ENCODE data around the gene MYH10.

Gene MYH10

DNA sequence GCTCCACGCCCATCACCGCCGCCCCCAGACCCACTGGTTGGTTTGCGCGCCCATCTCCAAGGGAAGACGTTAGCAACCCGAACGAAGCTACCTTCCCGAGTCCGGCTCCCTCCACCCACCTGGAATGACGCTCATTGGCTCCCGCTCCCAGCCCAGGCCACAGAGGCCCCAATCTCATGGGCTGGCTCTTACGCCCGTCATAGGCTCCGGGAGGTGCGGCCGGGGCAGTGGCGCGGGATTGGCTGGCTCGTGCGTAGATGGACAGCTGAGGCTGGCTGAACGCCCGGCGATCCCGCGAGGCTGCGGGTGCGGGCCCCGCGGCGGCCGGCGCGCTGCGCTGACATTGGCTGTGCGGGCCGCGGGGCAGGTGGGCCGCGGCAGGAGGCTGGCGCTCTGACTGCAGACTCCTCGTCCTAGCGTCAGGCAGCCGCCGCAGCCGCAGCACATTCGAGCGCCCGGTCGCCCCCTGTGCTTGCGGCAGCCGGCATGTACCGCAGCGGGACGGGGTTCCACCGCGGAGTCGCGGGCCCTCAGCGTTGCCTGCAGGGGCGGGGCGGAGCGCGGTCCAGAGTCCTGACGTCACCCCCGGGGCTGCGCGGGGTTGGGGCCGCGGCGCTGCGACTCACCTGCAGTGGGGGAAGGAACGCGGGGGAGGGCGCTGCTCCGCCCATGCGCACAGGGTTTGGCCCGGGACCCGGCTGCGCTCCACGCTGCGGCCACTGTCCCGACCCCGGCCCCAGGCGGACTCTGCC lies 453 bp upstream of the MYH10 start:
- TF ChIP-seq PAX5 (IDR thresholded peaks at IDR 0.05; ENCODE audit: insufficient read depth, low read length, severe bottlenecking) (no peak), POLR2A (IDR thresholded peaks at IDR 0.05; ENCODE audit: low read depth, low read length) (no peak), TAF1 (IDR thresholded peaks at IDR 0.05; ENCODE audit: low read depth, low read length) (0 out of 2 replicates have a peak, but pooled peaks have one; percentile 25)
- FAIRE-seq, result peak; percentile 99
- peak; percentile 97 for DNase-seq (ENCODE audit: insufficient read length, low spot score)

DNA sequence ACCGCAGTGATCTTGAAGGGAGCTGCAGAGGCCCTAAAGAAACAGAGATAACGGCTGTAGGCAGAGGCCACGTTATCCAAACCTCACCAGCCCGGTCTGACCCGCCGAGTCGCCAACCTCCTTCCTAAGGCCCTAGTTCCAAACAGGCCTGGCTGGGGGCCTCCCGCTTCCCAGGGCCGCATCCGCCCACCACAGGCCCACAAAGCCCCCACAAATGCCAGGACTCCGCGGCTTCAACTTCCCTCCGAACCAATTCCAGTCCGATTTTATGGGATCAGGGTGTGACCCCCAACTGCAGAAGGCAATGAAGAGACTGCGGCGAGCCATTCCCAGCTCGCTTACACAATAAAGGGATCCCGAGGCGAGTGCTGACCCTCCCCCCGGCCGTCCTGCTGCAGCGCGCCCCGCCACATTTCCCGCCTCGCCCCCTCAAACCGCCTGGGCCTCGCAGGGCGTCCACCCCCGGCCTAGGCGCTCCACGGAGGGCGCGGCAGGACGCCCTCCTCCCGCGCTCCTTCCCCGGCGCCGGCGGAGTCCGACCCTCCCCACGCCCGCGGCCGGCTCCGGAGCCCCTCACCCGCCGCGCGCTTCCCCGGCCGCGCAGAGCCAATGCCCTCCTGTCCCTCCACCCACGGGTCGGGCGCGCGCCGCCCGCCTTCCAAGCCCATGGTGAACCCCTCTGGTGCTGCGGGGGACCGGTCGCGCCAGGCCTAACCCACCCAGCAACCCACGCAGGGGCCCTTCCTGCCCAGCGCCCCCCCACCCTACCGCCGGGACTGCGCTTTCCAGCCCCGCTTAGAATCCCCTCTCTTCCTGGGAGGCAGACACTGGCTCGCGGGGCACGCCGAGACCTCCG lies 926 bp downstream of the MYH10 start:
- DNase-seq (ENCODE audit: insufficient read length, low spot score), result peak; percentile 30
- FAIRE-seq, result peak; percentile 72
- TF ChIP-seq TAF1 (IDR thresholded peaks at IDR 0.05; ENCODE audit: low read depth, low read length) (no peak), POU2F2 (IDR thresholded peaks at IDR 0.05; ENCODE audit: low read depth, low read length) (no peak), SPI1 (IDR thresholded peaks at IDR 0.05; ENCODE audit: low read depth, low read length) (no peak), POLR2AphosphoS5 (IDR thresholded peaks at IDR 0.05; ENCODE audit: low read depth, low read length) (no peak), POLR2A (IDR thresholded peaks at IDR 0.05; ENCODE audit: low read depth, low read length) (no peak), PAX5 (IDR thresholded peaks at IDR 0.05; ENCODE audit: insufficient read depth, low read length, severe bottlenecking) (no peak)

DNA sequence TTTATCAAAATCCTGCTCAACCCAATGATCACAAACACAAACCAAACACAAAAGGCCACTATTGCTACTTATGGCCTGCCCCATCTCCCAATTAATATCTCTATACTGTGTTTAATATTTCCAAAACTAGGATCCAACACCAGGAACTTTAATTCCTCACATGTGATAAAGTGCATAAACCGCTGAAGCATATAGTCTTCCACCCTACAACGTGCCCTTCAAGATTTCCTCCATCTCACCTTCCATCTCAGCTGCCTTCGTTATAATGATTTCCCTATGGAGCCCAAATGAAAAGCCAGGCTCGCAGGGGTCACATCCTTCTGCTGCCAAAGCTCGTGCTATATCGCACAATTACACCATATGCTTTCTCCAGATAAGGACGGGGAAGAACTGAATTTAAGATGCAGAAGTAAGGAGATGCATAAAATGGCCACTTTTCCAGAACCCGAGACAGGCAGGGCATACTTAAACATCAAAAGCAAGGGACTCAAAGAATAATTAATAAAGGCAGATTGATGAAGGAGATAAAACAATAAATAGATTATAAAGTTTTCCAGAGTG lies 1.8 kb downstream of the MYH10 start:
- no peak for TF ChIP-seq SPI1 (IDR thresholded peaks at IDR 0.05; ENCODE audit: low read depth, low read length)
- TF ChIP-seq POLR2A (IDR thresholded peaks at IDR 0.05; ENCODE audit: low read depth, low read length), result no peak
- TF ChIP-seq POLR2AphosphoS5 (IDR thresholded peaks at IDR 0.05; ENCODE audit: low read depth, low read length), result no peak
- no peak for TF ChIP-seq POU2F2 (IDR thresholded peaks at IDR 0.05; ENCODE audit: low read depth, low read length)
- no peak for TF ChIP-seq PAX5 (IDR thresholded peaks at IDR 0.05; ENCODE audit: insufficient read depth, low read length, severe bottlenecking)
- no peak for TF ChIP-seq TAF1 (IDR thresholded peaks at IDR 0.05; ENCODE audit: low read depth, low read length)
- DNase-seq (ENCODE audit: insufficient read length, low spot score) (no peak), FAIRE-seq (no peak)

DNA sequence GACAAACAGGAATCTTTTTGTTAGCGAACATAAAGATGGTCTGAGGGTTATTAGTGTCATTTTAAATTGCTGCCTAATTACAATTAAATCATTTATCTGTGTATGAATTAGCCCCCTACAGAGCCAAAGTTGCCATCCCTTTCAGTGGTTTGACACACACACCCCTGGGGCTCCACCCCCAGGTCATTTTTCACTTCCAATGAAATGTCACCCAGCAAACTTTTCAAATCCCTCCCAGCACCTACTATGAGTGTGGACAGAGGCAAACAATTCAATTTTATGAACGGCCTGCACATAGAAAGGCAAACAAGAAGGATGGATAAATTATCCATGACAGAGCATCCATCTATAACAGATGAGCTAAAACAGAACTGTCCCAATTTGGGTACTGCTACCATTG lies 2.4 kb downstream of the MYH10 start:
- FAIRE-seq (peak; percentile 73), DNase-seq (ENCODE audit: insufficient read length, low spot score) (no peak)
- TF ChIP-seq SPI1 (IDR thresholded peaks at IDR 0.05; ENCODE audit: low read depth, low read length), result no peak
- TF ChIP-seq PAX5 (IDR thresholded peaks at IDR 0.05; ENCODE audit: insufficient read depth, low read length, severe bottlenecking), result no peak
- TF ChIP-seq POU2F2 (IDR thresholded peaks at IDR 0.05; ENCODE audit: low read depth, low read length), result no peak
- no peak for TF ChIP-seq POLR2AphosphoS5 (IDR thresholded peaks at IDR 0.05; ENCODE audit: low read depth, low read length)
- no peak for TF ChIP-seq TAF1 (IDR thresholded peaks at IDR 0.05; ENCODE audit: low read depth, low read length)
- no peak for TF ChIP-seq POLR2A (IDR thresholded peaks at IDR 0.05; ENCODE audit: low read depth, low read length)

DNA sequence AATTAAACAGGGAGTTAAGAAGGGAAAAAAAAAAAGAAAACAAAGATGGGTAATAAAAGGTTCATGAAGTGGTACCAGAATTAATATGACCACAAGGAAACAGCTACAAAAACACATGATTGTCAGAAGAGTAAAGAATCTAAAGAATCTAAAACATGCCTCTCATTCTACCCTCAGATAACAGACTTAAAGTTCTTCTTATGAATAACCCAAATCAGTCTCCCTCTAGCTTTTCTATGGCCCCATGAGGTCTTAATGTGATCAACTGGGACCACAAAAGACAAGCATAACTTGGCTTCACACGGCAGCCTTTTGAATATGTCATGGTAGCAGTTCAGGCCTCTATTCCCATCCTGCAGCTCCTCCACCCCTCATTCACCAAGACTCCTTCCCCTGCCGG lies 6.9 kb downstream of the MYH10 start:
- no peak for DNase-seq (ENCODE audit: insufficient read length, low spot score)
- TF ChIP-seq POU2F2 (IDR thresholded peaks at IDR 0.05; ENCODE audit: low read depth, low read length) (no peak), SPI1 (IDR thresholded peaks at IDR 0.05; ENCODE audit: low read depth, low read length) (no peak), POLR2A (IDR thresholded peaks at IDR 0.05; ENCODE audit: low read depth, low read length) (no peak), PAX5 (IDR thresholded peaks at IDR 0.05; ENCODE audit: insufficient read depth, low read length, severe bottlenecking) (no peak), POLR2AphosphoS5 (IDR thresholded peaks at IDR 0.05; ENCODE audit: low read depth, low read length) (no peak), TAF1 (IDR thresholded peaks at IDR 0.05; ENCODE audit: low read depth, low read length) (no peak)
- no peak for FAIRE-seq

DNA sequence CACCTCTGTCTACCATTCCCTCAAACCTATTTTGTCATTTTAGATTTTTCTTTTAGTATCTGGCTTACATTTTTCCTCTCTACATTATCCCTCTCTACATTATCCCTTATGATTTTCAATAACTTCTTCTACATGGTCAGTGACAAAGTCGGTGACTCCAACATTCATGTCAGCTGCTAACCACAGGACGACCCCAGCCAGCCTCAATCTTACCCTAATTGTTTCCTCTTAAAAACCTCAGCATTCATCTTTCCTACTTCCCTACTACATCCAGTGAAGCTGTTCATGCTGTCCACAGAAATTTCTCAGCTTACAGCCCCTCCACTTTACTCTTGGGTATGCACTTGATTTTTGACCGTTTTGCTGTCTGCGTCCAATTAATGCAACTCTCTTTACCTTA lies 8.3 kb downstream of the MYH10 start:
- no peak for DNase-seq (ENCODE audit: insufficient read length, low spot score)
- FAIRE-seq, result no peak
- no peak for TF ChIP-seq TAF1 (IDR thresholded peaks at IDR 0.05; ENCODE audit: low read depth, low read length)
- TF ChIP-seq POLR2AphosphoS5 (IDR thresholded peaks at IDR 0.05; ENCODE audit: low read depth, low read length), result no peak
- TF ChIP-seq SPI1 (IDR thresholded peaks at IDR 0.05; ENCODE audit: low read depth, low read length), result no peak
- no peak for TF ChIP-seq POU2F2 (IDR thresholded peaks at IDR 0.05; ENCODE audit: low read depth, low read length)
- TF ChIP-seq PAX5 (IDR thresholded peaks at IDR 0.05; ENCODE audit: insufficient read depth, low read length, severe bottlenecking), result no peak

DNA sequence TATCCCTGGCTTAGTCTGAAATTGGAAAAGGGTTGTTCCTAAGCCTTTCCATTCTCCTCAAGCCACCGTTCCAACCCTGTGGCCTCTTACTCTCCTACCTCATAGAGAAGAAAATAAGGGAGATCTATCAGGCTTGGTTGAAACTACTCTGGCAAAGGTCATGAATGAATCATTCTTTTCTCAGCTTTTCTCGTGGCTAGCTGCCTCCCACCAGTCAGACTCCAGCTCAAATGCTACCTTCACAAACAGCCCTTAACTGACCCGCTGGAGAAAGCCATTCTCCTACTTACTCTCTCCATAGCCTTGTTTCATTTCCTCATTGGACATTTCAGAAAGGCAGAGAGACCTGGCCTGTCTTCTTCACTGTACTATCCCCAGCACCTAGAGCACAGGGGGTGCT lies 8.9 kb downstream of the MYH10 start:
- TF ChIP-seq SPI1 (IDR thresholded peaks at IDR 0.05; ENCODE audit: low read depth, low read length), result peak; percentile 74
- no peak for TF ChIP-seq POLR2A (IDR thresholded peaks at IDR 0.05; ENCODE audit: low read depth, low read length)
- FAIRE-seq (no peak), DNase-seq (ENCODE audit: insufficient read length, low spot score) (no peak)

DNA sequence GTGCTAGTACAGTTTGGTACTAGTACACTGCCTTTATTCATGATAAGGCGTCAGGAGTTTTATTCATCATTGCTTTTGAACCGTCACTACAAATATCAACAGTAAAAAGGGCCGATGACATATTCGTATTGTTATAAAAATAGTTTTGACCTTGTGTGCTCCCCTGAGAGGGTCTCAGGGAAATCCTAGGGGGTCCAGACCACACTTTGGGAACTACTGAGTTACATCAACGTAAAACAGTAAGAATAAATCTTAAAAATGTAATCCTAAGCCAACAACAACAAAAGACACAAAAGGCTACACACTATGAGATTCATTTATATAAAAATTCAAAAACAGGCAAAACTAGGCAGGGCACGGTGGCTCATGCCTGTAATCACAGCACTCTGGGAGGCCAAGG lies 11.2 kb downstream of the MYH10 start:
- TF ChIP-seq PAX5 (IDR thresholded peaks at IDR 0.05; ENCODE audit: insufficient read depth, low read length, severe bottlenecking) (no peak), TAF1 (IDR thresholded peaks at IDR 0.05; ENCODE audit: low read depth, low read length) (no peak), POU2F2 (IDR thresholded peaks at IDR 0.05; ENCODE audit: low read depth, low read length) (no peak), POLR2AphosphoS5 (IDR thresholded peaks at IDR 0.05; ENCODE audit: low read depth, low read length) (no peak), SPI1 (IDR thresholded peaks at IDR 0.05; ENCODE audit: low read depth, low read length) (no peak), POLR2A (IDR thresholded peaks at IDR 0.05; ENCODE audit: low read depth, low read length) (no peak)
- DNase-seq (ENCODE audit: insufficient read length, low spot score) (no peak), FAIRE-seq (no peak)

DNA sequence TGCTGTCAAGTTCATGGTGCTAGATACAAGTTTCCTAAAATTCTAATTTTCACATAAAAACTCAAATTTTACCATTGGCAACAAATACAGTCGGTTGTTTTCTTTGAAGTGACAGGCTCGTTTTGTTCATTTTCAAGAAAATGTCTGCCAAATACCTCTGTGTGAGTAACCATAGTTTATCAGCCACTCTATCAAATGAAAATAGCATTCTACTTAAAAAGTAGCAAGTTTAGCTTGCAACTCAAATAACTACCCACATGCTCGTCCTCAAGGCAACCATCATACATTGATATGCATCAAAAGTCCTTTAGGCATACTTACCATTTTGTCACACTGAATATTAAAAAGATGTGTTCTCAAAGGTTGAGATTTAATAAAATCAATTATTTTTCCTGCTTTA lies 11.7 kb downstream of the MYH10 start:
- TF ChIP-seq TAF1 (IDR thresholded peaks at IDR 0.05; ENCODE audit: low read depth, low read length) (no peak), POU2F2 (IDR thresholded peaks at IDR 0.05; ENCODE audit: low read depth, low read length) (no peak), POLR2A (IDR thresholded peaks at IDR 0.05; ENCODE audit: low read depth, low read length) (no peak), POLR2AphosphoS5 (IDR thresholded peaks at IDR 0.05; ENCODE audit: low read depth, low read length) (no peak), PAX5 (IDR thresholded peaks at IDR 0.05; ENCODE audit: insufficient read depth, low read length, severe bottlenecking) (no peak), SPI1 (IDR thresholded peaks at IDR 0.05; ENCODE audit: low read depth, low read length) (no peak)
- DNase-seq (ENCODE audit: insufficient read length, low spot score) (no peak), FAIRE-seq (peak; percentile 47)

Measured in GM12891 (cell line).